Gastroesophageal sphincter (tissue), 4 donors: ENCODE data around the gene TMEM125. TPM values are rescaled to one million over a fixed set of nuclear protein-coding genes. Genes with fewer than 3 reads are reported as not detected.

Experiments used
- ATAC-seq: fragments of 150-250 bp; one replicate; pipeline ENCODE4 v1.9.1; 2016; ENCODE audit warnings: mild to moderate bottlenecking, moderate library complexity
- H3K27ac ChIP-seq, 4 donors: fragments of 200-600 bp; sonication (generic) in 3 of 4; 1 replicate in 3 of 4; 2 replicates in 1 of 4; pipeline ENCODE4 v1.5.1; 2016 to 2019
- H3K27me3 ChIP-seq: fragments of 200-600 bp; sonication (generic); one replicate; pipeline ENCODE4 v1.5.1; 2019
- H3K36me3 ChIP-seq, 2 donors: fragments of 200-600 bp; sonication (generic); one replicate each; pipeline ENCODE4 v1.5.1; 2019; ENCODE audit warnings: control low read depth in 1 of 2
- H3K4me1 ChIP-seq, 3 donors: fragments of 200-600 bp; sonication (generic); 1 replicate in 2 of 3; 2 replicates in 1 of 3; pipeline ENCODE4 v1.5.1; 2016 to 2019; ENCODE audit warnings: control low read depth in 2 of 3
- H3K4me3 ChIP-seq, 2 donors: fragments of 200-600 bp; sonication (generic); one replicate each; pipeline ENCODE4 v1.5.1; 2019; ENCODE audit warnings: mild to moderate bottlenecking in 1 of 2, moderate library complexity in 1 of 2
- H3K9me3 ChIP-seq, 3 donors: fragments of 200-600 bp; sonication (generic); one replicate each; pipeline ENCODE4 v1.5.1; 2017 to 2019; ENCODE audit warnings: control low read depth in 2 of 3
- EP300 ChIP-seq: sonication (generic); formaldehyde crosslinking; IDR thresholded peaks from one replicate; pipeline ENCODE4 v1.6.1; 2017; ENCODE audit warnings: antibody characterized with exemption, mild to moderate bottlenecking
- POLR2A ChIP-seq, 2 donors: fragments of 450-650 bp; IDR thresholded peaks; one replicate each; pipeline ENCODE4 v1.6.1; 2017; ENCODE audit warnings: antibody characterized with exemption in 2 of 2, mild to moderate bottlenecking in 2 of 2, moderate library complexity in 1 of 2
- POLR2AphosphoS5 ChIP-seq: sonication (generic); formaldehyde crosslinking; IDR thresholded peaks from one replicate; pipeline ENCODE4 v1.6.1; 2017; ENCODE audit warnings: antibody characterized with exemption
- WGBS, 2 donors: methylation state at CpG; one replicate each; pipeline ENCODE4 v1.1.5; 2018; ENCODE audit warnings: low coverage in 1 of 2; 5-methylcytosine and 5-hydroxymethylcytosine counted together
- total RNA-seq, 4 donors: library from RNA; depleted of rRNA; stranded (reverse); fragments of >200 nt; gene quantifications; one replicate each; pipeline ENCODE4 v1.1.0, GENCODE V29; 2016
- TF ChIP-seq, protein P1 (sequence below), 4 experiments: fragments of 200-600 bp in 2 of 4; fragments of 450-650 bp in 2 of 4; sonication (generic) in 1 of 4; IDR thresholded peaks; one replicate each; pipeline ENCODE4 v1.5.1; 2017 to 2019; ENCODE audit warnings: antibody characterized with exemption in 4 of 4, mild to moderate bottlenecking in 2 of 4, moderate library complexity in 2 of 4

TMEM125 gene
- total RNA-seq, 4 donors from 2014 or later: 0.45 TPM; not detected in 3

GRCh38 chr1:43246466-43247213 is 23.1 kb upstream of the TMEM125 start:
- no peak for ATAC-seq
- 89 to 92% methylated on average over 4 of the region's 4 CpGs for WGBS, 2 donors

DNA sequence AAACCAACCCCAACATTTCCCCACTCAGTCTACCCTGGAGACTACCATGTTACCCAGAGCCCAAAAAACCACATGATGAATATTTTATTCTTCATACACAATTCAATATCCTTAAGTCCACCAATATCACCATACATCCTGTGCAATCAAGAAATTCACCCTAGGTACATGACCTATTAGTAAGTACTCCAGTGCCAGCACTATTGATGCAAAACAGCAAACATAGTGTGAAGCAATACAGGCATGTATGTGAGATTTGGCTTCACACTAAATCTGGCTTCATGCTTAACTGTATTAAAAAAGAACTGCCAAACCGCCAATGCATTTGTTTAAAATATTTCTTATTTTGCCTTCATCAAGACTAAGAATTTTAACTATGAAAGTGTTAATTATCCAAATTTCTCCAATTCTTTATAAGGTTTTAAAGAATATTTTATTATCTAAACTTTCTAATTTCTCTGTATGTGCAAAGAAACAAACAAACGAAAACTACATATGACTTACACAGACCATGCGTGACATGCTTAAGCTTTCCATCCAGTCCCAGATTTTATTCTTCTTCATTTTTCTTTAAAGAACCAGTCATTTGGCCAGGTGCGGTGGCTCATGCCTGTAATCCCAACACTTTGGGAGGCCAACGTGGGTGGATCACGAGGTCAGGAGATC is 22.4 kb upstream of the TMEM125 start:
- H3K27ac ChIP-seq: no peak overlapping the region
- H3K4me1 ChIP-seq: no peaks in the 10 kb centered on the region
- H3K36me3 ChIP-seq: no peaks in the 10 kb centered on the region
- H3K4me3 ChIP-seq: no peak overlapping the region
- 80 to 100% methylated on average over 1 to 6 of the region's 6 CpGs for WGBS, 2 donors
- TF ChIP-seq, protein P1, sequence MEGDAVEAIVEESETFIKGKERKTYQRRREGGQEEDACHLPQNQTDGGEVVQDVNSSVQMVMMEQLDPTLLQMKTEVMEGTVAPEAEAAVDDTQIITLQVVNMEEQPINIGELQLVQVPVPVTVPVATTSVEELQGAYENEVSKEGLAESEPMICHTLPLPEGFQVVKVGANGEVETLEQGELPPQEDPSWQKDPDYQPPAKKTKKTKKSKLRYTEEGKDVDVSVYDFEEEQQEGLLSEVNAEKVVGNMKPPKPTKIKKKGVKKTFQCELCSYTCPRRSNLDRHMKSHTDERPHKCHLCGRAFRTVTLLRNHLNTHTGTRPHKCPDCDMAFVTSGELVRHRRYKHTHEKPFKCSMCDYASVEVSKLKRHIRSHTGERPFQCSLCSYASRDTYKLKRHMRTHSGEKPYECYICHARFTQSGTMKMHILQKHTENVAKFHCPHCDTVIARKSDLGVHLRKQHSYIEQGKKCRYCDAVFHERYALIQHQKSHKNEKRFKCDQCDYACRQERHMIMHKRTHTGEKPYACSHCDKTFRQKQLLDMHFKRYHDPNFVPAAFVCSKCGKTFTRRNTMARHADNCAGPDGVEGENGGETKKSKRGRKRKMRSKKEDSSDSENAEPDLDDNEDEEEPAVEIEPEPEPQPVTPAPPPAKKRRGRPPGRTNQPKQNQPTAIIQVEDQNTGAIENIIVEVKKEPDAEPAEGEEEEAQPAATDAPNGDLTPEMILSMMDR (IDR thresholded peaks at IDR 0.05): no peak
- TF ChIP-seq POLR2A (IDR thresholded peaks at IDR 0.05) (no peak), POLR2AphosphoS5 (no peak), EP300 (no peak)
- no peaks in the 10 kb centered on the region for H3K9me3 ChIP-seq
- ATAC-seq: no peak
- no peaks in the 10 kb centered on the region for H3K27me3 ChIP-seq

More at GRCh38 chr1:43246466-43247213, 23.1 kb upstream of the TMEM125 start:
- H3K27me3 ChIP-seq: no peaks in the 10 kb centered on the region
- no peak for TF ChIP-seq POLR2A (IDR thresholded peaks at IDR 0.05)
- TF ChIP-seq POLR2AphosphoS5: no peak
- TF ChIP-seq, protein P1 (IDR thresholded peaks at IDR 0.05): no peak
- no peak for TF ChIP-seq EP300
- H3K4me3 ChIP-seq: no peak overlapping the region
- H3K27ac ChIP-seq: no peak overlapping the region
- no peaks in the 10 kb centered on the region for H3K36me3 ChIP-seq
- H3K4me1 ChIP-seq: no peaks in the 10 kb centered on the region
- H3K9me3 ChIP-seq: no peaks in the 10 kb centered on the region

- H3K27me3 ChIP-seq: no peaks in the 10 kb centered on the region
- H3K36me3 ChIP-seq: no peaks in the 10 kb centered on the region
- H3K9me3 ChIP-seq: no peaks in the 10 kb centered on the region
- no peak for TF ChIP-seq EP300
- TF ChIP-seq, protein P1 (IDR thresholded peaks at IDR 0.05): no peak
- no peak for TF ChIP-seq POLR2AphosphoS5
- no peak for TF ChIP-seq POLR2A (IDR thresholded peaks at IDR 0.05)
- WGBS, 2 donors: 86 to 94% methylated on average over 2 of the region's 3 CpGs
- H3K27ac ChIP-seq: no peak overlapping the region
- H3K4me1 ChIP-seq: no peaks in the 10 kb centered on the region
- no peak overlapping the region for H3K4me3 ChIP-seq
- ATAC-seq: no peak
These were observed 19.4 kb upstream of the TMEM125 start for GRCh38 chr1:43250351-43250761.

DNA sequence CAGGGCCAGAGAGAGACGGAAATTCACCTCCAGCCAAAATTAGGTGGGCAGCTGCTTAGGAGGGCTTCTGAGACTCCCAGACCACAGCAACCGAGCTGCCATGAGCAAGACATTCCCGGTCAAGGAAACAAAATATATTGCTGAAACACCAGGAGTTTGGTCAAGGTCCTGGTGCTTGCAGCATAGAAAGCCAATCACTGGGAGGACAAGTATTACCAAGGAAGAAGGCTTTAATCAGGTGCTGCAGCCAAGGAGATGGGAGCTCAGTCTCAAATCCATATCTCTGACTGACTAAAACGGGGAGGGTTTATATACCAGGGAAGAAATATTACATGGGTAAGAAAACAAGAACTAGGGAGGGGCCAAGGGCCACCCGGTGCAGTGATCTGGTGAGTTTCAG is 18.8 kb upstream of the TMEM125 start:
- Histone ChIP-seq H3K4me3 (no peak overlapping the region), H3K9me3 (no peaks in the 10 kb centered on the region), H3K27ac (no peak overlapping the region), H3K27me3 (no peaks in the 10 kb centered on the region), H3K36me3 (no peaks in the 10 kb centered on the region), H3K4me1 (no peaks in the 10 kb centered on the region)
- 84 to 100% methylated on average over 1 to 4 of the region's 5 CpGs for WGBS, 2 donors
- ATAC-seq: no peak
- TF ChIP-seq POLR2A (IDR thresholded peaks at IDR 0.05) (no peak), POLR2AphosphoS5 (no peak), EP300 (no peak)
- TF ChIP-seq, protein P1 (IDR thresholded peaks at IDR 0.05): no peak
